GM21723 (cell line): ENCODE measurements around the gene CFI.

Experiments
- ATAC-seq: cut with Tn5 transposase; IDR thresholded peaks from one replicate; pipeline ENCODE4 v1.9.1; 2021; ENCODE audit warnings: mild to moderate bottlenecking, moderate library complexity; ENCODE audit not compliant: unreplicated experiment

CFI gene

GRCh38 chr4:109691411-109691920, 110.3 kb downstream of the CFI start:
- peak; percentile 12 for ATAC-seq
